Renal cortical epithelial cell (primary cell): ENCODE results near the gene WDR45B. TPM values are rescaled to one million over a fixed set of nuclear protein-coding genes. Genes with fewer than 3 reads are reported as not detected.
A peak's percentile ranks its signal among the peaks of the same experiment; 100 is the strongest.

Source experiments
- DNase-seq: peaks from one replicate; pipeline ENCODE4 v3.0.0-alpha.2; 2011; ENCODE audit warnings: low read depth
- total RNA-seq: library from RNA; depleted of rRNA; stranded (reverse); fragments of >200 nt; gene quantifications from 2 replicates; pipeline ENCODE4 v1.2.3, GENCODE V29; 2014

WDR45B gene
- 88.6 and 98.6 TPM in 2 replicates for total RNA-seq

- DNase-seq, result peak; percentile 81
Observed at GRCh38 chr17:82648165-82648668, at the start of gene WDR45B. Gene WDR45B (minus strand): TSS chr17:82648444. CDS start chr17:82648340, 104 bp downstream.

GRCh38 chr17:82697808-82698064, 49.5 kb upstream of the WDR45B start:
- DNase-seq, result no peak

GRCh38 chr17:82696916-82697807, 48.9 kb upstream of the WDR45B start:
- no peak for DNase-seq

- DNase-seq, result no peak
Observed at GRCh38 chr17:82696259-82696658, 48.0 kb upstream of the WDR45B start.

GRCh38 chr17:82694647-82695046, 46.4 kb upstream of the WDR45B start:
- DNase-seq, result no peak

- no peak for DNase-seq
Observed at GRCh38 chr17:82693168-82693867, 45.1 kb upstream of the WDR45B start.

GRCh38 chr17:82692268-82692667, 44.0 kb upstream of the WDR45B start:
- no peak for DNase-seq

- DNase-seq, result no peak
Observed at GRCh38 chr17:82691714-82692113, 43.5 kb upstream of the WDR45B start.

GRCh38 chr17:82690786-82691489, 42.7 kb upstream of the WDR45B start:
- DNase-seq, result no peak

GRCh38 chr17:82689077-82689476, 40.8 kb upstream of the WDR45B start:
- no peak for DNase-seq

- DNase-seq, result peak; percentile 70
Observed at GRCh38 chr17:82687871-82688270, 39.6 kb upstream of the WDR45B start.

GRCh38 chr17:82687375-82687861, 39.2 kb upstream of the WDR45B start:
- peak; percentile 98 for DNase-seq

GRCh38 chr17:82686366-82687324, 38.4 kb upstream of the WDR45B start:
- no peak for DNase-seq

- DNase-seq, result no peak
Observed at GRCh38 chr17:82685291-82685690, 37.0 kb upstream of the WDR45B start.

GRCh38 chr17:82684228-82684841, 36.1 kb upstream of the WDR45B start:
- DNase-seq, result peak; percentile 99

GRCh38 chr17:82683534-82683933, 35.3 kb upstream of the WDR45B start:
- DNase-seq, result no peak

GRCh38 chr17:82681547-82681946, 33.3 kb upstream of the WDR45B start:
- DNase-seq, result no peak

- no peak for DNase-seq
Observed at GRCh38 chr17:82679586-82680465, 31.6 kb upstream of the WDR45B start.

GRCh38 chr17:82678265-82678891, 30.1 kb upstream of the WDR45B start:
- DNase-seq, result no peak
